GM18505 (cell line): ENCODE results near the gene PPP1R16B.

ENCODE experiments used
- ATAC-seq: cut with Tn5 transposase; IDR thresholded peaks from one replicate; pipeline ENCODE4 v1.9.1; 2021; ENCODE audit not compliant: unreplicated experiment
- POLR2A ChIP-seq: IDR thresholded peaks from 4 replicates; pipeline ENCODE4 v1.6.1; 2011; ENCODE audit warnings: borderline replicate concordance; ENCODE audit not compliant: insufficient read depth, insufficient read length; ENCODE audit errors: extremely low read depth

The PPP1R16B gene

DNA sequence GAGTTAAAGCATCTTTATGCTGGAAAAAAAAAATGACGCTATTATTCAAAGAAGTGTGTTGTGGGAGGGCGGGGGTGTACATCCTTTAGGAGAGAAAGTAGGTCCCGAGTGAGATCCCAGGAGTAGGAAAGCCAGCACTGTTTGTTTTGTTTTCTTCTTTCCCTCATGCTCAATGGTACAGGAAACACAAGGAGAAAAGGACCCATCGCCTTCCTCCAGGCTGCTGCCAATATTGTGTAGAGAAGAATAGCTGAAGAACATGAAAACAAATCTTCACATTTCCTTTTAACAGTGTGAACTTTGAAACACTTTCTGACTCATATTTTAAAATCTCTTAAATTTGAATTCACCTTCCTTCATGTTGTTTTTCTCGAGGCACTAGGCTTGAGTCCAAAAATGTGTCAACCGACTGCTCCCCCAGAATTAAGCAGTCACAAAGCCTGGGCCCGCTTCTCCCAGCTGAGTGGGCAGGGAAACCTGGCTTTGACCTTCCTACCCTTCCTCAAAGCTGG lies 22.3 kb downstream of the PPP1R16B start:
- no peak for ATAC-seq
- no peak for TF ChIP-seq POLR2A

DNA sequence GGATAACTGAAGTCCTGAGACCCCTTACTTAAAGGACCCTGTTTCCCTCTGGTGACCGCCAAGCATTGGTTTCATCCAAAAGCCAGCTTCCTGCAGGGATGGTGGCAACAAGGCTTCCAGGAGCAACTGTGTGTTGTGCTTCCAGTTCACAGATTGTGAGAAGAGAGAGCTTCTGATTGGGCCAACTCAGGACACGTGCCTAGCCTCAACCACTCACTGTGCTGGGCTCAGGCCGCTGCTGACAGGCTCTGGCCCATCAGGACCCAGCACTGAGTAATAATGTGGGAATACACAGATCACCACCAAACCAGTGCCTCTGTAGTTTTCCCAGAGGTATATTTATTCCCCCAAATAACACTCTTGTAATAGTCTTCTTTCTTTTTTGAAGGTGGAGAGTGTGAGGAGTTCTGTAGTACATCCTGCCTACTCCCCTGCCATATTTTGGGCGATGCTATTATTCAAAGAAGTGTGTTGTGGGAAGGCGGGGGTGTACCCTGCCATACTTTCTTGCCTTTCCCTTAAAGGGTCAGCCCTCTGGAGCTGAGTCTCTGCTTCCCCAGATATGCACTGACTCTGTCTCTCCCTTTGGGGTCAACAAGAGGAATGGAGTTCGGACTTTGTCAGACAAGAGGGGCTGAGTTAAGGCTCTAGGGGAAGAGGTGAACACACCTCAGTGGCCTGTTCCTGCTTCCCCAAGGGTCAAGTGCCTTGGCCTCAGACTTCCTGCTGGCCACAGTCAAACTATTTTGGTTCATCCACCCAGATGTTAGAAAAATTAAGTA lies 23.2 kb downstream of the PPP1R16B start:
- no peak for TF ChIP-seq POLR2A
- ATAC-seq: no peak

DNA sequence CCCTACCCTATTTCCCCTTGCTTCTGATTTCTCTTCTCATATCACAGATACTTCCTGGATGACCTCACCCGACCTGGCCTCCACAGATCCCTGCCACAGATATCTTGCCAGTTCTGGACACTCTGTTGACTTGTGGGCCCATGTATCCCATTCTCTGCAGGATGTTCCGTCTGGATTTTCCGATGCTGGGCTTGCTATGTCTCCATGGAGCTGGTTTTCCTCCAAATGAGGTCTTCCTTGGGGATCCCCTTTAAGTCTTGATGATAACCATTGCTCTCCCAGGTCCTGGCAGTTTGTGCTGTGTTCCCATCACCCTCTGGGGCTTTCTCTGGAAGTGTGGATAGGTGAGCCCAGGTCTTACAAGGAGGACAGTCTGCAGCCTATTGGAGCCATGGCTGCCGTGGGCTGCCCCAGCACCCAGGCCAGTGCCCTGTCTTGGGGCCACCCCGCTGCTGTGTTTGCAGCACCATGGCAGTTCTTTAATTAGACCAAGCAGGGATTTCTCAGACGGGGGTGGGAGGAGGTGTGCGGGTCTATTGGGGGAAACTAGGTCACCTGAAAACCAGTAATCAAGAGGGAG lies 23.9 kb downstream of the PPP1R16B start:
- no peak for TF ChIP-seq POLR2A
- ATAC-seq: no peak

GRCh38 chr20:38830356-38830755 lies 24.9 kb downstream of the PPP1R16B start:
- no peak for ATAC-seq
- TF ChIP-seq POLR2A: no peak

- ATAC-seq: no peak
- TF ChIP-seq POLR2A: no peak
These were observed 25.7 kb downstream of the PPP1R16B start for GRCh38 chr20:38831049-38831691.

DNA sequence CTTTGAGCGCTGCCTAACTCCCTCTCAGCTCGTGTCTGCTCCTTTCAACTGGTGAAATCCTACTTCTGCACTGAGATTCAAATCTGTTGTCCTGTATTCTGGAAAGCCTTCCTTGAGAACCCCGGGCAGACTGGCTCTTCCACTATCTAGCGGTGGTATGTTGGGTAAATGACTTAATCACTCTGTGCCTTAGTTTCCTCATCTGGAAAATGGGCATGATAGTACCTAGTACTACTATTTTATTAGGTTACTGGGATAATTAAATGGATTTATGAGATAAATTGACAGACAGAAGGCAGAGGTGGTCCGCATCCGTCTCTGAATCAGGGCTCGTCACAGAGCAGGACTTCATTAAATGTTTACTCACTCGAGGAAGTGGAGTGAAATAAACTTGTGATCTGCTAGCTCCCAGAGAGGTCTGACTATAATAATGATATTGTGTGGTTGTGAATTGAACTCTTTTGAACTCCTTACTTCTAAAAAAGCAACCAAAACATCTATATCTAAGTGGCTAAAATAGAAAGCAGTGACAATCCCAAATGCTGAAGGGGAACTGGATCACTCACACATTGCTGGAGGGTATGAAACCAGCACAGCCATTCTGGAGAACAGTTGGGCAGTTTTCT lies 26.6 kb downstream of the PPP1R16B start:
- no peak for TF ChIP-seq POLR2A
- no peak for ATAC-seq

GRCh38 chr20:38833154-38833856 lies 27.8 kb downstream of the PPP1R16B start:
- ATAC-seq: no peak
- no peak for TF ChIP-seq POLR2A

- ATAC-seq: no peak
These were observed 28.3 kb downstream of the PPP1R16B start for GRCh38 chr20:38833857-38834164.

GRCh38 chr20:38834868-38835267 lies 29.4 kb downstream of the PPP1R16B start:
- ATAC-seq: no peak
- no peak for TF ChIP-seq POLR2A

More at GRCh38 chr20:38833857-38834164, 28.3 kb downstream of the PPP1R16B start:
- no peak for TF ChIP-seq POLR2A

DNA sequence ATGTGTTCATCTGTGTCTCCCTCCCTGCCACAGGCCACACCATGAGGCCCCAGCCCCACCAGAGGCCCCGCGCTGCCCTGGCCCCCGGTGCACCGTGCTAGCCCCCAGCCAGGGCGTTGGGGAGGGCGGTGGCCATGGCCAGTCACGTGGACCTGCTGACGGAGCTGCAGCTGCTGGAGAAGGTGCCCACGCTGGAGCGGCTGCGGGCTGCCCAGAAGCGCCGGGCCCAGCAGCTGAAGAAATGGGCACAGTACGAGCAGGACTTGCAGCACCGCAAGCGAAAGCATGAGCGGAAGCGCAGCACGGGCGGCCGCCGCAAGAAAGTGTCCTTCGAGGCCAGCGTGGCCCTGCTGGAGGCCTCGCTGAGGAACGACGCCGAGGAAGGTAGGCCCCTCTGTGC lies 30.3 kb downstream of the PPP1R16B start:
- ATAC-seq: no peak
- no peak for TF ChIP-seq POLR2A

DNA sequence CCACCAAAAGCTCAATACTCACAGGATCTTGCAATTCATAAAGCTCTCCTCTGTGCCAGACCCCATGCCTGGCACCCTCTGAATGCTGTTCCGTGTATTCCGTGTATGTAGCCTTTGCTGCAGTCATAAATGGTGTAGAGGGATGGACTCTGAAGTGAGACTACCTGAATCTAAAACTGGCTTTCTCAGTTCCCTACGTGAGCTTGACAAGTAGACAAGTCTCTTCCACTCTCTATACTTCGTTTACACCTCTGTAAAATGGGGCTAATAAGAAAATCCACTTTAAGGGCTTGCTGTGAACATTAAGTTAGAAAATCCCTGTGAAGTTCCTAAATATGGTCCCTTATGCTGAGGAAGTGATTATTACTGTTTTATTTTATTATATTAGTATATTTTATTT lies 31.5 kb downstream of the PPP1R16B start:
- no peak for TF ChIP-seq POLR2A
- no peak for ATAC-seq

GRCh38 chr20:38838326-38838725 lies 32.8 kb downstream of the PPP1R16B start:
- no peak for TF ChIP-seq POLR2A
- ATAC-seq: no peak

- no peak for TF ChIP-seq POLR2A
These were observed 34.1 kb downstream of the PPP1R16B start for GRCh38 chr20:38839563-38839962.

More at GRCh38 chr20:38839563-38839962, 34.1 kb downstream of the PPP1R16B start:
- no peak for ATAC-seq
